Stimulated activated CD8-positive, alpha-beta memory T cell treated with anti-CD3 and anti-CD28 coated beads, Interleukin-7, amount 100 ng/mL, for 1 hour (primary cell): ENCODE measurements around the gene SDE2.
"Not testable (repeated sequence)": the region's sequence is repeated elsewhere in the genome, so short reads cannot be mapped to it uniquely, and the experiment has no call there.

Experiments used
- DNase-seq, 2 donors: peaks; one replicate each; pipeline ENCODE4 v3.0.0-alpha.2; 2020; ENCODE audit warnings: low read depth in 2 of 2

SDE2 gene

GRCh38 chr1:225999227-225999911 lies at the start of gene SDE2:
Gene SDE2, minus strand, starts transcription at chr1:225999343. Its CDS starts 31 bp downstream, at chr1:225999312.
- peak; percentile 99 to 100 for DNase-seq

- no peak for DNase-seq
These were observed 49.7 kb upstream of the SDE2 start for GRCh38 chr1:226048886-226049285.

GRCh38 chr1:226047495-226047894 lies 48.4 kb upstream of the SDE2 start:
- no peak for DNase-seq

GRCh38 chr1:226046240-226046639 lies 47.1 kb upstream of the SDE2 start:
- DNase-seq: no peak

- DNase-seq: no peak
These were observed 45.5 kb upstream of the SDE2 start for GRCh38 chr1:226044514-226045101.

GRCh38 chr1:226041419-226041818 lies 42.3 kb upstream of the SDE2 start:
- no peak for DNase-seq

- DNase-seq: no peak
These were observed 39.5 kb upstream of the SDE2 start for GRCh38 chr1:226038661-226039060.

- DNase-seq: no peak
These were observed 36.8 kb upstream of the SDE2 start for GRCh38 chr1:226035915-226036314.

GRCh38 chr1:226034482-226034881 lies 35.3 kb upstream of the SDE2 start:
- no peak for DNase-seq

GRCh38 chr1:226033991-226034390 lies 34.8 kb upstream of the SDE2 start:
- no peak for DNase-seq

GRCh38 chr1:226033582-226033981 lies 34.4 kb upstream of the SDE2 start:
- DNase-seq: no peak

- no peak for DNase-seq
These were observed 30.6 kb upstream of the SDE2 start for GRCh38 chr1:226029568-226030225.

GRCh38 chr1:226029093-226029496 lies 30.0 kb upstream of the SDE2 start:
- DNase-seq: no peak

- DNase-seq: no peak
These were observed 28.5 kb upstream of the SDE2 start for GRCh38 chr1:226027538-226028217.

- DNase-seq: no peak
These were observed 27.7 kb upstream of the SDE2 start for GRCh38 chr1:226026833-226027232.

GRCh38 chr1:226023735-226024134 lies 24.6 kb upstream of the SDE2 start:
- no peak for DNase-seq

GRCh38 chr1:226021801-226022200 lies 22.7 kb upstream of the SDE2 start:
- DNase-seq: no peak

- DNase-seq: no peak
These were observed 22.3 kb upstream of the SDE2 start for GRCh38 chr1:226021401-226021800.

- DNase-seq: no peak
These were observed 20.4 kb upstream of the SDE2 start for GRCh38 chr1:226019572-226019971.

GRCh38 chr1:226017070-226017469 lies 17.9 kb upstream of the SDE2 start:
- no peak for DNase-seq

GRCh38 chr1:226009650-226010044 lies 10.5 kb upstream of the SDE2 start:
- DNase-seq: no peak

- DNase-seq: not testable (repeated sequence)
These were observed 8.2 kb upstream of the SDE2 start for GRCh38 chr1:226007126-226007892.
